Endothelial cell of umbilical vein (primary cell): ENCODE measurements around the gene BLVRA. TPM values are rescaled to one million over a fixed set of nuclear protein-coding genes. Genes with fewer than 3 reads are reported as not detected.

Experiments used
- BruUV-seq: library from RNA; stranded (reverse); fragments of 400-500 nt; replicated peaks from 2 replicates; lab custom pipeline; 2021; lab: Mats Ljungman, UMichigan
- CTCF ChIA-PET: fragments of 300-600, 350-600 bp; sonication (Branson Sonifier 250); formaldehyde crosslinking; loops from one replicate; lab custom pipeline; 2021; ENCODE audit warnings: antibody characterized with exemption, inconsistent platforms; lab: Charles Lee
- POLR2A ChIA-PET: fragments of 300-600, 350-600 bp; sonication (Branson Sonifier 250); formaldehyde crosslinking; loops from one replicate; lab custom pipeline; 2021; ENCODE audit warnings: antibody characterized with exemption, inconsistent platforms; lab: Charles Lee
- DNase-seq: peaks from one replicate; pipeline ENCODE4 v3.0.0-alpha.2; 2011; ENCODE audit warnings: low read depth, low spot score
- FAIRE-seq: peaks from 2 replicates; lab custom pipeline; 2011; peaks lifted over from hg19 to GRCh38; lab: Jason Lieb, UNC
- H2AFZ ChIP-seq: 2 replicates; pipeline ENCODE4 v1.6.0; 2012; ENCODE audit warnings: low read depth, low read length, control low read depth, inconsistent platforms
- H3K27ac ChIP-seq: 2 replicates; pipeline ENCODE4 v1.5.1; 2011; ENCODE audit warnings: low read depth, mild to moderate bottlenecking, control low read depth, low read length, moderate library complexity; ENCODE audit not compliant: insufficient read depth
- H3K27me3 ChIP-seq, 2 experiments: 2 replicates each; pipeline versions ENCODE4 v1.6.0 to v1.6.1; 2011; ENCODE audit warnings: low read length in 2 of 2, mixed read lengths in 1 of 2; ENCODE audit not compliant: control insufficient read depth in 2 of 2, insufficient read depth in 2 of 2
- H3K36me3 ChIP-seq, 2 experiments: 2 replicates in 1 of 2; 3 replicates in 1 of 2; pipeline ENCODE4 v1.5.1; 2011; ENCODE audit warnings: low read length in 2 of 2, mild to moderate bottlenecking in 1 of 2, moderate library complexity in 1 of 2; ENCODE audit not compliant: control insufficient read depth in 2 of 2, insufficient read depth in 2 of 2; ENCODE audit errors: extremely low read depth in 1 of 2
- H3K4me1 ChIP-seq: 3 replicates; pipeline ENCODE4 v1.5.1; 2011; ENCODE audit warnings: mild to moderate bottlenecking, low read length; ENCODE audit not compliant: control insufficient read depth, insufficient read depth; ENCODE audit errors: extremely low read depth
- H3K4me2 ChIP-seq: 2 replicates; pipeline ENCODE4 v1.6.1; 2011; ENCODE audit warnings: low read length, control low read depth, mixed read lengths; ENCODE audit not compliant: insufficient read depth
- H3K4me3 ChIP-seq, 3 experiments: fragments of 200-600 bp in 1 of 3; sonication (generic), shearing (Covaris generic) in 1 of 3; replicated peaks in 1 of 3; 2 replicates each; pipeline ENCODE4 v1.5.1; 2011 to 2016; ENCODE audit warnings: control low read depth in 3 of 3, low read length in 3 of 3, mild to moderate bottlenecking in 2 of 3, inconsistent platforms in 1 of 3, low read depth in 1 of 3, moderate library complexity in 1 of 3; ENCODE audit not compliant: insufficient read depth in 1 of 3
- H3K79me2 ChIP-seq: 2 replicates; pipeline ENCODE4 v1.6.0; 2012; ENCODE audit warnings: low read length, inconsistent platforms; ENCODE audit not compliant: control insufficient read depth, insufficient read depth
- H3K9ac ChIP-seq: replicated peaks from 2 replicates; pipeline ENCODE3; 2011; ENCODE audit warnings: low read length, control low read depth; ENCODE audit not compliant: insufficient read depth; ENCODE audit errors: extremely low read depth
- H3K9me1 ChIP-seq: replicated peaks from 3 replicates; pipeline ENCODE4 v1.6.0; 2011; ENCODE audit warnings: mild to moderate bottlenecking, low read length; ENCODE audit not compliant: control insufficient read depth, insufficient read depth; ENCODE audit errors: extremely low read depth
- H3K9me3 ChIP-seq: replicated peaks from 2 replicates; pipeline ENCODE4 v1.5.1; 2012; ENCODE audit warnings: low read length, inconsistent platforms; ENCODE audit not compliant: control insufficient read depth, insufficient read depth
- H4K20me1 ChIP-seq: replicated peaks from 2 replicates; pipeline ENCODE3; 2011; ENCODE audit warnings: mild to moderate bottlenecking, low read length; ENCODE audit not compliant: control insufficient read depth, insufficient read depth; ENCODE audit errors: extremely low read depth
- CTCF ChIP-seq, 2 donors: IDR thresholded peaks; 1 replicate in 1 of 2; 2 replicates in 1 of 2; pipeline ENCODE4 v1.5.1; 2011; ENCODE audit warnings: low read length in 2 of 2, mild to moderate bottlenecking in 2 of 2, moderate library complexity in 2 of 2, control low read depth in 1 of 2, inconsistent platforms in 1 of 2, low read depth in 1 of 2; ENCODE audit not compliant: insufficient read depth in 1 of 2; ENCODE audit errors: extremely low read depth in 1 of 2
- JUN ChIP-seq: IDR thresholded peaks from 2 replicates; pipeline ENCODE4 v1.6.1; 2011; ENCODE audit warnings: borderline replicate concordance, low read depth; ENCODE audit not compliant: insufficient read length, insufficient read depth
- MYC ChIP-seq: IDR thresholded peaks from one replicate; pipeline ENCODE4 v1.6.1; 2011; ENCODE audit warnings: mild to moderate bottlenecking, low read depth, low read length
- POLR2AphosphoS5 ChIP-seq: IDR thresholded peaks from 2 replicates; pipeline ENCODE4 v1.6.1; 2012; ENCODE audit warnings: low read depth, mild to moderate bottlenecking, control low read depth, low read length, moderate library complexity; ENCODE audit not compliant: insufficient read depth
- dilution Hi-C: fragments of 300-500 bp; cut with MboI; formaldehyde crosslinking; loops from one replicate; pipeline ENCODE4 v1.15.0; 2019; ENCODE audit warnings: low sequenced_read_pairs; ENCODE audit not compliant: extremely low pct_ligation_motif_present
- intact Hi-C: fragments of 100-400 bp; cut with micrococcal nuclease; formaldehyde crosslinking; loops from one replicate; pipeline ENCODE4 v1.10.0; 2022
- polyA plus RNA-seq, 4 experiments: library from polyadenylated mRNA; depleted of rRNA in 3 of 4; stranded (reverse) in 3 of 4; unstranded in 1 of 4; fragments of >200 nt; gene quantifications; 2 replicates each; pipeline versions ENCODE4 v1.2.1 to v1.2.3, GENCODE V29; 2011 to 2012; ENCODE audit warnings: missing spikeins in 1 of 4
- total RNA-seq: library from RNA; stranded (reverse); gene quantifications from 2 replicates; pipeline ENCODE4 v1.2.3, GENCODE V29; 2021

Gene BLVRA
- total and polyA plus RNA-seq, 2 donors (not counting 3 experiments of a cell fraction or from before 2014, with no cell fraction given), result 24.0 to 34.5 TPM

- dilution Hi-C loops, result no loop called here
- Histone ChIP-seq H2AFZ (peak overlapping the region; percentile 45), H3K27ac (peak overlapping the region; percentile 1), H3K4me3 (peak overlapping the region; percentile 49 to 72 (median 68)), H3K9me1 (no peaks in the 10 kb centered on the region), H3K4me1 (peaks cover 4% of the 10 kb centered on the region), H3K27me3 (no peaks in the 10 kb centered on the region), H3K9me3 (no peaks in the 10 kb centered on the region), H3K79me2 (no peaks in the 10 kb centered on the region), H3K36me3 (no peaks in the 10 kb centered on the region), H3K4me2 (peak overlapping the region; percentile 91), H3K9ac (peak overlapping the region; percentile 50), H4K20me1 (no peaks in the 10 kb centered on the region)
- intact Hi-C loops, result no loop called here
- FAIRE-seq (no peak), DNase-seq (peak; percentile 44)
- TSS peak; percentile 28 for BruUV-seq
- CTCF ChIA-PET, result interaction anchor here (0.6 to 1.2 kb wide), 3 partner anchors 9 to 176 kb away, joined by 3 read pairs; partner anchors contain the start of gene STK17A
- POLR2A ChIA-PET, result interaction anchor here (1.5 kb wide), 1 partner anchor 176 kb away, joined by 3 read pairs; the partner anchor contains the start of gene STK17A
- TF ChIP-seq POLR2AphosphoS5 (no peak), JUN (no peak)
These were observed 573 bp downstream of the BLVRA start for GRCh38 chr7:43758822-43759683.

GRCh38 chr7:43760861-43761260 lies 2.4 kb downstream of the BLVRA start:
- H3K36me3 ChIP-seq, result no peaks in the 10 kb centered on the region
- no peaks in the 10 kb centered on the region for H3K9me1 ChIP-seq
- dilution Hi-C loops (no loop called here), intact Hi-C loops (no loop called here)
- POLR2A ChIA-PET, result no interaction called here
- peaks cover 4% of the 10 kb centered on the region for H3K4me1 ChIP-seq
- CTCF ChIA-PET, result no interaction called here
- no peak overlapping the region for H3K9ac ChIP-seq
- no peaks in the 10 kb centered on the region for H4K20me1 ChIP-seq
- H3K4me2 ChIP-seq, result no peak overlapping the region
- no peak for DNase-seq
- no peaks in the 10 kb centered on the region for H3K9me3 ChIP-seq
- FAIRE-seq, result no peak
- no peak overlapping the region for H3K4me3 ChIP-seq
- H3K27ac ChIP-seq, result no peak overlapping the region
- H3K79me2 ChIP-seq, result no peaks in the 10 kb centered on the region
- H3K27me3 ChIP-seq, result no peaks in the 10 kb centered on the region
- BruUV-seq, result no TSS peak
- H2AFZ ChIP-seq, result no peak overlapping the region
- TF ChIP-seq CTCF (IDR thresholded peaks at IDR 0.05; ENCODE audit: extremely low read depth in 1 of 2, insufficient read depth in 1 of 2, low read depth in 1 of 2, low read length in 2 of 2) (no peak), POLR2AphosphoS5 (no peak), MYC (no peak)
